SK-N-SH (cell line): Measurements from ENCODE around the gene SLC17A4.

Source experiments
- EZH2phosphoT487 ChIP-seq: fragments of 200-600 bp; sonication (generic); IDR thresholded peaks from 2 replicates; pipeline ENCODE4 v1.6.1; 2017; ENCODE audit warnings: low read depth, mixed run types, mild to moderate bottlenecking, antibody characterized with exemption, moderate library complexity, borderline replicate concordance
- MXI1 ChIP-seq: IDR thresholded peaks from 2 replicates; pipeline ENCODE4 v1.6.1; 2012; ENCODE audit warnings: mild to moderate bottlenecking, low read depth, low read length, improper control_type of control experiment
- NRF1 ChIP-seq: IDR thresholded peaks from 2 replicates; pipeline ENCODE4 v1.6.1; 2012; ENCODE audit warnings: low read depth, mild to moderate bottlenecking, low read length
- POLR2AphosphoS5 ChIP-seq: IDR thresholded peaks from 2 replicates; pipeline ENCODE4 v1.6.1; 2012; ENCODE audit warnings: low read depth, low read length
- RCOR1 ChIP-seq: fragments of 150-350 bp; IDR thresholded peaks from 2 replicates; pipeline ENCODE4 v1.6.1; 2017; ENCODE audit warnings: antibody characterized with exemption, low read length
- REST ChIP-seq: IDR thresholded peaks from 2 replicates; pipeline ENCODE4 v1.6.1; 2012; ENCODE audit warnings: mild to moderate bottlenecking, low read depth, low read length, moderate library complexity
- TEAD4 ChIP-seq: IDR thresholded peaks from 2 replicates; pipeline ENCODE4 v1.4.0; 2012; ENCODE audit warnings: mild to moderate bottlenecking, borderline replicate concordance; ENCODE audit not compliant: insufficient read depth
- USF2 ChIP-seq: fragments of 150-350 bp; IDR thresholded peaks from 2 replicates; pipeline ENCODE4 v1.6.1; 2017; ENCODE audit warnings: antibody characterized with exemption, low read length, low read depth, borderline replicate concordance
- YY1 ChIP-seq: IDR thresholded peaks from 2 replicates; pipeline ENCODE4 v1.4.0; 2012; ENCODE audit warnings: low read depth, mild to moderate bottlenecking
- TF ChIP-seq, protein P1 (sequence below): fragments of 200-600 bp; sonication (generic); IDR thresholded peaks from 2 replicates; pipeline ENCODE4 v1.6.1; 2017; ENCODE audit warnings: antibody characterized with exemption, mild to moderate bottlenecking, moderate library complexity
- TF ChIP-seq, protein P2 (sequence below): IDR thresholded peaks from 2 replicates; pipeline ENCODE4 v1.4.0; 2012; ENCODE audit warnings: low read depth, borderline replicate concordance
- TF ChIP-seq, protein P3 (sequence below): IDR thresholded peaks from 2 replicates; pipeline ENCODE4 v1.4.0; 2012; ENCODE audit warnings: low read depth

DNA sequence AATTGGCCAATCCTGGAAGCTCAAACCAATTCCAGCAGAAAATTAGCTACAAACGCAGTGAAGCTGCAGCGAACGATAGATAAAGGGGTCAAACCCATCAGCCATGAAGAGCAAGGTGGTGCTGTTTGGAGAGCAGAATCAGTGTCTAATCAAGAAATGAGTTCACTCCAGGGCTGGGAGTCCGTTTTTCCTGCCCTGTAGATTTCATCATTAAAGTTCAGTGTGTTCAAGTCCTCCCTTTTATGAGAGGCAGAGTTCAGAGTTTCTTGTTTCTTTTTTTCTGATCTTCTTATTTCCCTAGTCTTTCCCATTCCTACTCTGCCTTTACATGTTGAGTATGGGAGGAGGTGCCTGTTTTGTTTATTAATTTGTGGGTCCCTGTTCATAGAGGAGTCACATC lies 46.9 kb downstream of the SLC17A4 start:
- TF ChIP-seq, protein P1, sequence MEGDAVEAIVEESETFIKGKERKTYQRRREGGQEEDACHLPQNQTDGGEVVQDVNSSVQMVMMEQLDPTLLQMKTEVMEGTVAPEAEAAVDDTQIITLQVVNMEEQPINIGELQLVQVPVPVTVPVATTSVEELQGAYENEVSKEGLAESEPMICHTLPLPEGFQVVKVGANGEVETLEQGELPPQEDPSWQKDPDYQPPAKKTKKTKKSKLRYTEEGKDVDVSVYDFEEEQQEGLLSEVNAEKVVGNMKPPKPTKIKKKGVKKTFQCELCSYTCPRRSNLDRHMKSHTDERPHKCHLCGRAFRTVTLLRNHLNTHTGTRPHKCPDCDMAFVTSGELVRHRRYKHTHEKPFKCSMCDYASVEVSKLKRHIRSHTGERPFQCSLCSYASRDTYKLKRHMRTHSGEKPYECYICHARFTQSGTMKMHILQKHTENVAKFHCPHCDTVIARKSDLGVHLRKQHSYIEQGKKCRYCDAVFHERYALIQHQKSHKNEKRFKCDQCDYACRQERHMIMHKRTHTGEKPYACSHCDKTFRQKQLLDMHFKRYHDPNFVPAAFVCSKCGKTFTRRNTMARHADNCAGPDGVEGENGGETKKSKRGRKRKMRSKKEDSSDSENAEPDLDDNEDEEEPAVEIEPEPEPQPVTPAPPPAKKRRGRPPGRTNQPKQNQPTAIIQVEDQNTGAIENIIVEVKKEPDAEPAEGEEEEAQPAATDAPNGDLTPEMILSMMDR, result no peak
- no peak for TF ChIP-seq RCOR1
- no peak for TF ChIP-seq YY1
- TF ChIP-seq REST, result no peak
- no peak for TF ChIP-seq TEAD4
- no peak for TF ChIP-seq POLR2AphosphoS5
- TF ChIP-seq EZH2phosphoT487, result no peak
- TF ChIP-seq NRF1, result no peak
- TF ChIP-seq, protein P2, sequence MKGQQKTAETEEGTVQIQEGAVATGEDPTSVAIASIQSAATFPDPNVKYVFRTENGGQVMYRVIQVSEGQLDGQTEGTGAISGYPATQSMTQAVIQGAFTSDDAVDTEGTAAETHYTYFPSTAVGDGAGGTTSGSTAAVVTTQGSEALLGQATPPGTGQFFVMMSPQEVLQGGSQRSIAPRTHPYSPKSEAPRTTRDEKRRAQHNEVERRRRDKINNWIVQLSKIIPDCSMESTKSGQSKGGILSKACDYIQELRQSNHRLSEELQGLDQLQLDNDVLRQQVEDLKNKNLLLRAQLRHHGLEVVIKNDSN, result no peak
- TF ChIP-seq USF2, result no peak
- TF ChIP-seq, protein P3, sequence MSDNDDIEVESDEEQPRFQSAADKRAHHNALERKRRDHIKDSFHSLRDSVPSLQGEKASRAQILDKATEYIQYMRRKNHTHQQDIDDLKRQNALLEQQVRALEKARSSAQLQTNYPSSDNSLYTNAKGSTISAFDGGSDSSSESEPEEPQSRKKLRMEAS, result no peak
- no peak for TF ChIP-seq MXI1
